GM10847 (cell line): ENCODE results near the gene HMOX1.

Source experiments
- POLR2A ChIP-seq: IDR thresholded peaks from 2 replicates; pipeline ENCODE4 v1.6.1; 2011; ENCODE audit not compliant: insufficient read length; ENCODE audit errors: extremely low read depth

The HMOX1 gene

DNA sequence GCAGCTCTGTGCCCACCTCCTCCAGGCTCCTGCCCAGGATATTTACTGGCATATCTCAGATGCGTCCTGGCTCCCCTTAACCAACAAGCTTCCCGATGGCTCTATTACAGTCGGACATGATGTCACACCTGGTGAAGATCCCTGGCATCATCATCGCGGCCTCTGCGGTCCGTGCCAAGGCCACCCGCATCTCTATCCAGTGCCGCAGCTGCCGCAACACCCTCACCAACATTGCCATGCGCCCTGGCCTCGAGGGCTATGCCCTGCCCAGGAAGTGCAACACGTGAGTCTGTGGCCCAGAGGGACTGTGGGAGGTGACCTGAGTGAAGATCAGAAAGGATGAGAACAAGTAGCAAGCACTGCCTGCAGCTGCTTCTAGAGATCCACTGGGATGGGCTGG is 25.5 kb downstream of the HMOX1 start:
- no peak for TF ChIP-seq POLR2A

DNA sequence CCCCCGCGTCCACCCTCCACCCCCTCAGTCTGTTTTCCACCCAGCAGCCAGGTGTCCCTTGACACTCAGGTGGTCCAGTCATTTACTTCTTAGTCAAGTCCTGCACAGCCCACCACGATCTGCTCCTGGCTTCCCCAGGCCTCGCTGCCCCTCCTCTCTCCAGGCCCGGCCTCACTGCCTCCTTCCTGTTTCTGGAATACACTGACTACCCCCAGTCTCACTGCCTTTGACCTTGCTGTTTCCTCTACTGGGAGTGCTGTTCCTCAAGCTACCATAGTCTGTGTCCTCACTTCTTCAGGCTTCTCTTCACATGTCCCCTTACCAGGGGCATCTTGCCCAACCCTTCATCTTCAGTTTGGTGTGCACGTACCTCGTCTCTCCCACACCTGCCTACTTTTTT is 26.5 kb downstream of the HMOX1 start:
- TF ChIP-seq POLR2A: no peak

DNA sequence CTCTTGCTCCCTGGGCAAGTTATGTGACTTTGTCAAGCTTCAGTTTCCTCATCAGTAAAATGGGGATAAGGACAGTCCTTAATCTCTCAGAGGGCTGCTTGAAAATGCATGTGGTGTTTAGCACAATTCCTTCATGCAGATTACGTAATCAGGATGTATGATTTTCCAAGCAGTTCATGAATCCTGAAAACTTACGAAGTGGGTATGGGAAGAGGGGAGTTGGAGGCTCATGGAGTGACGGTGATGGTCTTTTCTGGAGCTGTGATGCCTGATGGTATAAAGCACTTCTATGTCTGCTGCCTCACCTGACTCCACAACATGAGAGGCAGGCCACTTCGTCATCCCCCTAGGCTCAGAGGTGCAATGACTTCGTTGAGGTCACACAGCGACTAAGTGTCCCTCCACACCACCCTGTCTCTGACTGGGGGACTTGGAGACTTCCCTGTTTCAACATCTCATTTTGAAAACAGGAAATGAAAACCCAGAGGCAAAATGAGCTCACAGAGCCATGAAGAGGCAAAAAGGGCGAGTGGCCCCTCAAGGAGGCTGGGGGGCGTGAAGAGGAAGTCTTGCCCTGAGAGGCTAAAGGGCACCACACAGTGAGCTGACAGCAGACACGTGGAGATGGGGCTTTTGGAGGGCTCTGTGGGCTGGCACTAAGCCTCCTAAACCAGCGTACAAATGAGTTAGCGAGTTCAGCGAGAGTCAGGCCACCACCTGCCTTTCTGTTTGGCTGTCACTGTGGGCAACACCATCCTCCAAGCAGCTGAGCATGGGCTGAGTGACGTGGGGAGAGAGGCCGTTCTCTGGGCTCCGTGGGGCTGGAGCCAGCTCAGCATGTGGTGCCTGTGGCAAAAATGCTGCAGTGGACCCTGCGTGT is 29.1 kb downstream of the HMOX1 start:
- no peak for TF ChIP-seq POLR2A

DNA sequence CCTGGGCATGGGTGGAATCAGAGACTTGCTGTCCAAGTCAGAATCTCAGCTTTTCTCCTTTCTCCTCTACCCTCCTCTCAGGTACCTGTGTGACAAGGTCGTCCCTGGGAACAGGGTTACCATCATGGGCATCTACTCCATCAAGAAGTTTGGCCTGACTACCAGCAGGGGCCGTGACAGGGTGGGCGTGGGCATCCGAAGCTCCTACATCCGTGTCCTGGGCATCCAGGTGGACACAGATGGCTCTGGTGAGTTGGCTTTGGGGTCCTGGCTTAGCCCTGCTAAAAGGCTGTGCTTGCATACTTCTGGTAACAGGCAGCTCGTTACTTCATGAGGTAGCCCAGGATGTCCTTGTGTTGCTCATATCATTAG is 29.8 kb downstream of the HMOX1 start:
- TF ChIP-seq POLR2A: no peak

DNA sequence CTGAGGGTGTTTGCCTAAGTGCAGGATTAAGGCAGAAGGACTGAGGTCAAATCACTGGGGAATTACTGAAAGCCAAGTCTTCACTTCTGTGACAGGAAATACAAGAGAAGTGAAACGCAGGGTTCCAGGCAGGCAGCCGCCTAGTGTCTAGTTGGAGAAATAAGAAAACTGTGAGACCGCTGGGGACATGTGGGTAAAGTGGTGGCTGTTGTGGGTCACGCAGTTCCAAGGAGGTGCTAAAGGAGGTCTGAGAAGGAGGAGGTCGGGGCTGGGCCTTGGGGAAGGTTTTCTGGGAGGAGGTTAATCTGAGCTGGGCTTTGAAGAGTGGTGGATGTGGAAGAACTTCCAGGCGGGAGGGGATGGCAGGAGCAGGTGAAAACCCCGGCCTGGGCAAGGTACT is 30.2 kb downstream of the HMOX1 start:
- no peak for TF ChIP-seq POLR2A

DNA sequence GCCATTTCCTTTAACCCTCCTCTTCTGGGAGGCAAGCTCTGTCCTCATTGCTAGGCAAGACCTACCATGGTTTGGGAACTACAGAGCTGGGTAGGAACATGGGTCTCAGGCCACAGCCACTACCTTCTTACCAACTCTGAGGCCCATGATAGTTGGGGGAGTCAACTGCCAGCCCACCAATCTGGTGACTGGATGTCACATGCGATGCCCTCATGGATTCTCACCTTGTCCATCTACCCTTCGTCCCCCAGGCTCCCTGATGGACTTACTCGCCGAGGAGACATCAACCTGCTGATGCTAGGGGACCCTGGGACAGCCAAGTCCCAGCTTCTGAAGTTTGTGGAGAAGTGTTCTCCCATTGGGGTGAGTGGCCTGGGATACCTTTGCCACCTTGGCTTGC is 32.7 kb downstream of the HMOX1 start:
- no peak for TF ChIP-seq POLR2A

DNA sequence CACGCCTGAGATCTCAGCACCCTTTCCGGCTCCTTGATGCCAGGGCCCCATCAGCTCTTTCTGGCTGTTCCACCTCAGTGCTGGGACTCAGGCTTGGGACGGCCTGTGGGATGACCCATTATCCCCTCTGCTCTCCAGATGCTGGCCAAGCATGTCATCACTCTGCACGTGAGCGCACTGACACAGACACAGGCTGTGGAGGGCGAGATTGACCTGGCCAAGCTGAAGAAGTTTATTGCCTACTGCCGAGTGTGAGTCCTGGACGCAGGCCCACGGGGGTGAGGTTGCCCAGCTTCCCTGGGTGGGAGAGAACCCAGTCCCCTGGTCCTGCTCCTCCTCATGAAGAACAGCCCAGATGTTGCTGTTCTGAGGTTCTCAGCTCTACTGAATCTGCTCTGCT is 36.7 kb downstream of the HMOX1 start:
- no peak for TF ChIP-seq POLR2A

DNA sequence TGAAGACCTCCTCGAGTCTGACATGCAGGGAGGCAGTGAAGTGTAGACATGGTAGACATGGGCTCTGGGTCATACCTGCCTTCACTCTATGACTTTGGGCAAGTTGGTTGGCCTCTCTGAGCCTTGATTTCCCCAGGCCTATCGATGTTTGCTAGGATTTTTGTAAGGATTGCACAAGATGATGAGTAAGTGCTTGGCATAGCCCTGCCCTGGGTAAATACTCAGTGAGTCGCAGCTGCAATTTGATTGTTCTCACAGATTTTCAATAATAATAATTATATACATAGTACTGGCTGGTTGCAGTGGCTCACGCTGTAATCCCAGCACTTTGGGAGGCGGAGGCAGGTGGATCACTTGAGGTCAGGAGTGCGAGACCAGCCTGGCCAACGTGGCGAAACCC is 37.2 kb downstream of the HMOX1 start:
- TF ChIP-seq POLR2A: no peak

DNA sequence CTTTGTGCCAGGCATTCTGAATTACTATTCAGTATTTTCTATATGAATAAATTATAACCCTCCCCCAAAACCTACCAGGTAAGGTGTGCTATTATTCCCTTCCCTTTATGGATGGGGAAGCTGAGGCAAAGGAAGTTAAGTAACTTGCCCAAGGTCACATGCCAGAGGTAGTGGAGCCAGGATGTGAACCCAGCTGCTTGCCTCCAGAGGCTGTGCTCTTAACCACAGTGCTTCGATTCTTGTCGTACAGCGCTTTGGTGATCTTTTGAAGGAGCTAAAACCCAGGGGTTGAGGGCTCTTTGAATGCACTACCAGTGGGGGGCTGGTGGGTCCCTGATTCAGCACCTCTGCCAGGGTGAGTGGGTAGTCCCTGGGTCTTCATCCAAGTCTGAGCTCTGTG is 37.8 kb downstream of the HMOX1 start:
- TF ChIP-seq POLR2A: no peak

DNA sequence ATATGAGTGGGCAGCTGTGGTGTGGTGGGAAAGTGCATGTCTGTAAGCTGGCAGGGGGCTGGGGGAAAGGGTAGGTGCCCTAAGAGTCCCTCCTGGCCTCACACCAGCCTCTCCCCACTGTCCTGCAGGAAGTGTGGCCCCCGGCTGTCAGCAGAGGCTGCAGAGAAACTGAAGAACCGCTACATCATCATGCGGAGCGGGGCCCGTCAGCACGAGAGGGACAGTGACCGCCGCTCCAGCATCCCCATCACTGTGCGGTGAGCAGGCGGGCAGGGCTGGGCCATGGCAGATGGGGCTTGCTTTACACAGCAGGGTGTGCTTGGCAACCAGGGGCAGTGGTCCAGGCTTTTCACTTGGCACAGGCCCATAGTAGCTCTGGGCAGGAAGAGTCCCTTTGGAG is 38.9 kb downstream of the HMOX1 start:
- TF ChIP-seq POLR2A: no peak

DNA sequence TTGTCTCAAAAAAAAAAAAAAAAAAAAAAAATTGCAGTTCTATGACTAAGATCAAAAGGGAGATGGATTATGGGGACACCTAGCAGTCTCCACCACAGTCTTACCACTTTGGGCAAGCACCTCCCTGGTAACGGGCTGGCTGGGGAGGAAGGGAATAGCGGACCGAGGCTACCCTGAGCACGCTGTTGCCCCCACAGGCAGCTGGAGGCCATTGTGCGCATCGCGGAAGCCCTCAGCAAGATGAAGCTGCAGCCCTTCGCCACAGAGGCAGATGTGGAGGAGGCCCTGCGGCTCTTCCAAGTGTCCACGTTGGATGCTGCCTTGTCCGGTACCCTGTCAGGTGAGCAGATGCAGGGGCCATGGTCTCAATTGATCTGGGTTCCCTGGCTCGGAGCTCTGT is 40.2 kb downstream of the HMOX1 start:
- no peak for TF ChIP-seq POLR2A

DNA sequence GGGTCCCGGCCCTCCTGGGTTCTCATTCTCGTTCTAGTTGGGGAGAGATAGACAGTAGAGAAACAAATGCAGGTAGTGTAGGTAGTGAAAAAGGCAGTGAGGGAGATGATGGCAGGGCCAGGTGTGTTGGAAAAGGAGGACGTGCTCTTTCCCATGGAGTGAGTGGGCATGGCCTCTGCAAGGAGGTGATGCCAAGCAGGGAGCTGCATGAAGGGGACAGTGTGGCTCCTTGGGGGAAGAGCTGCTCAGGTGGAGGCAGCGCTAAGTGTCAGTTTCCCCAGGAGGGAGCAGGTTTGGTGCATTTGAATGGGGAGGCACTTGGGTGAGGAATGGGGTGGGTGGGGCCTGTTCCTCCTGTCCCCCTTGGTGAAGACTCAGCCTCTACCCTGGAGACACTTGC is 41.2 kb downstream of the HMOX1 start:
- no peak for TF ChIP-seq POLR2A

DNA sequence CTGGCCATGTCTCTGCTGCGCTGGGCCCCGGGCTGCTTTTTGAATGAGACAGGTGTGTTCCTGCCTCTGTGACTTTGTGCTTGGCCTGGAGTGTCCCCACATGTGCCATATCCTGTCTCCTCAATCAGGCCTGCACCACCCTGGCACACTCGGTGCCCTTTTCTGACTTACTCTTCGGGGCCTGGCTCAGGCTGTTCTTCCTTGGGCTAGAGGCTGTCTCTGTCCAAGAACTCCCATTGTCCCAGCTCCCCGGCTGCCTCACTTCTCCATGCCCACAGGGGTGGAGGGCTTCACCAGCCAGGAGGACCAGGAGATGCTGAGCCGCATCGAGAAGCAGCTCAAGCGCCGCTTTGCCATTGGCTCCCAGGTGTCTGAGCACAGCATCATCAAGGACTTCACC is 42.0 kb downstream of the HMOX1 start:
- no peak for TF ChIP-seq POLR2A

DNA sequence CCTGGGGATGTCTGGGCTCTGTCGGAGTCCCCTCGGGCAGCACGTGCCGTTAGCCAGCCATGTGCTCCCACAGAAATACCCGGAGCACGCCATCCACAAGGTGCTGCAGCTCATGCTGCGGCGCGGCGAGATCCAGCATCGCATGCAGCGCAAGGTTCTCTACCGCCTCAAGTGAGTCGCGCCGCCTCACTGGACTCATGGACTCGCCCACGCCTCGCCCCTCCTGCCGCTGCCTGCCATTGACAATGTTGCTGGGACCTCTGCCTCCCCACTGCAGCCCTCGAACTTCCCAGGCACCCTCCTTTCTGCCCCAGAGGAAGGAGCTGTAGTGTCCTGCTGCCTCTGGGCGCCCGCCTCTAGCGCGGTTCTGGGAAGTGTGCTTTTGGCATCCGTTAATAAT is 43.2 kb downstream of the HMOX1 start:
- no peak for TF ChIP-seq POLR2A

DNA sequence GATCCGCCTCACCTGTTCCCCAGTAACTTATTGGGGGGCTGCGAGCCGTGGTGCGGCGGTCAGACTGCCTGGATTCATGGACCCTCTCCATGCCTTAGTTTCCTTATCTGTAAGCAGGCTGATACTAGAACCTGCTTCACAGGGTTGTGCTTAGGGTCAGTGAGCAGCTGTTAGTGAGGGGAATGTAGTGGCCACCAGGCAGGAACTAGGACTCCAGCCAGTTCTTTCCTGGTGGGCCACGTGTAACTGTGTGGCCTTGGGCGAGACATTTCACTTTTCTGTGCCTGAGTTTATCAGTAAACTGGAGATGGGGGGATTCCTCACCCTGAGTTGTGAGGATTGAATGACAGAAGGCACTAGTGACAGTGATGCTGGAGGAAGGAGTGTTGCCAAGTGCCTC is 43.9 kb downstream of the HMOX1 start:
- TF ChIP-seq POLR2A: no peak

DNA sequence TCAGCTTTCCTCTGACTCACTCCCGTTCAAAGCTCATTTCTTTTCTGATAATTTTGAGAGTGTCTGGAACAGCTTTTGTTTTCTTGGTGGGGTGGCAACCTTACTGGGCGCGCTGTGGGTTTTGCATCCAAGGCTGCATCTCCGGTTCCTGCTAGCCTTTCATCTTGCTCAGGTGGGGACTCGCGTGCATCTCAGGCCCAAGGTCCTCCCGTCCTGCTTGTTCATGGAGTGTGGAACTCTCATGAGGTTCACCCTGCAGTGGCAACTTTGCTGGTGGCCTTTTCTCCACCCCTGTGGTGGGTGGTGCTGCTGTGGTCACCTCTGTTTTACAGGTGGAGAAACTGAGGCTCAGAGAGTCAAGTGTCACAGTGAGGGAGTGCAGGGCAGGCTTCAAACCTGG is 44.6 kb downstream of the HMOX1 start:
- no peak for TF ChIP-seq POLR2A
